Endothelial cell of umbilical vein (primary cell): Measurements from ENCODE around the gene SDHC. TPM values are rescaled to one million over a fixed set of nuclear protein-coding genes. Genes with fewer than 3 reads are reported as not detected.

Experiments
- BruUV-seq: library from RNA; stranded (reverse); fragments of 400-500 nt; replicated peaks from 2 replicates; lab custom pipeline; 2021; lab: Mats Ljungman, UMichigan
- CTCF ChIA-PET: fragments of 300-600, 350-600 bp; sonication (Branson Sonifier 250); formaldehyde crosslinking; loops from one replicate; lab custom pipeline; 2021; ENCODE audit warnings: antibody characterized with exemption, inconsistent platforms; lab: Charles Lee
- POLR2A ChIA-PET: fragments of 300-600, 350-600 bp; sonication (Branson Sonifier 250); formaldehyde crosslinking; loops from one replicate; lab custom pipeline; 2021; ENCODE audit warnings: antibody characterized with exemption, inconsistent platforms; lab: Charles Lee
- DNase-seq: peaks from one replicate; pipeline ENCODE4 v3.0.0-alpha.2; 2011; ENCODE audit warnings: low read depth, low spot score
- FAIRE-seq: peaks from 2 replicates; lab custom pipeline; 2011; peaks lifted over from hg19 to GRCh38; lab: Jason Lieb, UNC
- H2AFZ ChIP-seq: 2 replicates; pipeline ENCODE4 v1.6.0; 2012; ENCODE audit warnings: low read depth, low read length, control low read depth, inconsistent platforms
- H3K27ac ChIP-seq: 2 replicates; pipeline ENCODE4 v1.5.1; 2011; ENCODE audit warnings: low read depth, mild to moderate bottlenecking, control low read depth, low read length, moderate library complexity; ENCODE audit not compliant: insufficient read depth
- H3K27me3 ChIP-seq, 2 experiments: 2 replicates each; pipeline versions ENCODE4 v1.6.0 to v1.6.1; 2011; ENCODE audit warnings: low read length in 2 of 2, mixed read lengths in 1 of 2; ENCODE audit not compliant: control insufficient read depth in 2 of 2, insufficient read depth in 2 of 2
- H3K36me3 ChIP-seq, 2 experiments: 2 replicates in 1 of 2; 3 replicates in 1 of 2; pipeline ENCODE4 v1.5.1; 2011; ENCODE audit warnings: low read length in 2 of 2, mild to moderate bottlenecking in 1 of 2, moderate library complexity in 1 of 2; ENCODE audit not compliant: control insufficient read depth in 2 of 2, insufficient read depth in 2 of 2; ENCODE audit errors: extremely low read depth in 1 of 2
- H3K4me1 ChIP-seq: 3 replicates; pipeline ENCODE4 v1.5.1; 2011; ENCODE audit warnings: mild to moderate bottlenecking, low read length; ENCODE audit not compliant: control insufficient read depth, insufficient read depth; ENCODE audit errors: extremely low read depth
- H3K4me2 ChIP-seq: 2 replicates; pipeline ENCODE4 v1.6.1; 2011; ENCODE audit warnings: low read length, control low read depth, mixed read lengths; ENCODE audit not compliant: insufficient read depth
- H3K4me3 ChIP-seq, 3 experiments: fragments of 200-600 bp in 1 of 3; sonication (generic), shearing (Covaris generic) in 1 of 3; replicated peaks in 1 of 3; 2 replicates each; pipeline ENCODE4 v1.5.1; 2011 to 2016; ENCODE audit warnings: control low read depth in 3 of 3, low read length in 3 of 3, mild to moderate bottlenecking in 2 of 3, inconsistent platforms in 1 of 3, low read depth in 1 of 3, moderate library complexity in 1 of 3; ENCODE audit not compliant: insufficient read depth in 1 of 3
- H3K79me2 ChIP-seq: 2 replicates; pipeline ENCODE4 v1.6.0; 2012; ENCODE audit warnings: low read length, inconsistent platforms; ENCODE audit not compliant: control insufficient read depth, insufficient read depth
- H3K9ac ChIP-seq: replicated peaks from 2 replicates; pipeline ENCODE3; 2011; ENCODE audit warnings: low read length, control low read depth; ENCODE audit not compliant: insufficient read depth; ENCODE audit errors: extremely low read depth
- H3K9me1 ChIP-seq: replicated peaks from 3 replicates; pipeline ENCODE4 v1.6.0; 2011; ENCODE audit warnings: mild to moderate bottlenecking, low read length; ENCODE audit not compliant: control insufficient read depth, insufficient read depth; ENCODE audit errors: extremely low read depth
- H3K9me3 ChIP-seq: replicated peaks from 2 replicates; pipeline ENCODE4 v1.5.1; 2012; ENCODE audit warnings: low read length, inconsistent platforms; ENCODE audit not compliant: control insufficient read depth, insufficient read depth
- H4K20me1 ChIP-seq: replicated peaks from 2 replicates; pipeline ENCODE3; 2011; ENCODE audit warnings: mild to moderate bottlenecking, low read length; ENCODE audit not compliant: control insufficient read depth, insufficient read depth; ENCODE audit errors: extremely low read depth
- EZH2 ChIP-seq: IDR thresholded peaks from 2 replicates; pipeline ENCODE4 v1.6.1; 2012; ENCODE audit warnings: borderline replicate concordance, low read depth, mild to moderate bottlenecking, moderate library complexity, low read length, inconsistent platforms; ENCODE audit not compliant: severe bottlenecking
- FOS ChIP-seq: IDR thresholded peaks from 2 replicates; pipeline ENCODE4 v1.6.1; 2011; ENCODE audit warnings: mild to moderate bottlenecking, low read length, moderate library complexity, borderline replicate concordance; ENCODE audit not compliant: insufficient read depth
- GATA2 ChIP-seq: IDR thresholded peaks from 2 replicates; pipeline ENCODE4 v1.7.0; 2011; ENCODE audit warnings: low read depth, mild to moderate bottlenecking, moderate library complexity, mixed read lengths, low read length; ENCODE audit not compliant: insufficient read length, insufficient read depth
- JUN ChIP-seq: IDR thresholded peaks from 2 replicates; pipeline ENCODE4 v1.6.1; 2011; ENCODE audit warnings: borderline replicate concordance, low read depth; ENCODE audit not compliant: insufficient read length, insufficient read depth
- MYC ChIP-seq: IDR thresholded peaks from one replicate; pipeline ENCODE4 v1.6.1; 2011; ENCODE audit warnings: mild to moderate bottlenecking, low read depth, low read length
- POLR2A ChIP-seq: IDR thresholded peaks from 2 replicates; pipeline ENCODE4 v1.6.1; 2012; ENCODE audit warnings: low read depth, mild to moderate bottlenecking, control low read depth, low read length
- POLR2AphosphoS5 ChIP-seq: IDR thresholded peaks from 2 replicates; pipeline ENCODE4 v1.6.1; 2012; ENCODE audit warnings: low read depth, mild to moderate bottlenecking, control low read depth, low read length, moderate library complexity; ENCODE audit not compliant: insufficient read depth
- dilution Hi-C: fragments of 300-500 bp; cut with MboI; formaldehyde crosslinking; loops from one replicate; pipeline ENCODE4 v1.15.0; 2019; ENCODE audit warnings: low sequenced_read_pairs; ENCODE audit not compliant: extremely low pct_ligation_motif_present
- intact Hi-C: fragments of 100-400 bp; cut with micrococcal nuclease; formaldehyde crosslinking; loops from one replicate; pipeline ENCODE4 v1.10.0; 2022
- polyA plus RNA-seq, 4 experiments: library from polyadenylated mRNA; depleted of rRNA in 3 of 4; stranded (reverse) in 3 of 4; unstranded in 1 of 4; fragments of >200 nt; gene quantifications; 2 replicates each; pipeline versions ENCODE4 v1.2.1 to v1.2.3, GENCODE V29; 2011 to 2012; ENCODE audit warnings: missing spikeins in 1 of 4
- total RNA-seq: library from RNA; stranded (reverse); gene quantifications from 2 replicates; pipeline ENCODE4 v1.2.3, GENCODE V29; 2021
- TF ChIP-seq, protein P1 (sequence below), 2 donors: IDR thresholded peaks; 1 replicate in 1 of 2; 2 replicates in 1 of 2; pipeline ENCODE4 v1.5.1; 2011; ENCODE audit warnings: low read length in 2 of 2, mild to moderate bottlenecking in 2 of 2, moderate library complexity in 2 of 2, control low read depth in 1 of 2, inconsistent platforms in 1 of 2, low read depth in 1 of 2; ENCODE audit not compliant: insufficient read depth in 1 of 2; ENCODE audit errors: extremely low read depth in 1 of 2
- TF ChIP-seq, protein P2 (sequence below): IDR thresholded peaks from 2 replicates; pipeline ENCODE4 v1.6.1; 2011; ENCODE audit not compliant: insufficient read depth, insufficient read length

Gene SDHC
- total and polyA plus RNA-seq, 2 donors (not counting 3 experiments of a cell fraction or from before 2014, with no cell fraction given), result 148 to 279 TPM

DNA sequence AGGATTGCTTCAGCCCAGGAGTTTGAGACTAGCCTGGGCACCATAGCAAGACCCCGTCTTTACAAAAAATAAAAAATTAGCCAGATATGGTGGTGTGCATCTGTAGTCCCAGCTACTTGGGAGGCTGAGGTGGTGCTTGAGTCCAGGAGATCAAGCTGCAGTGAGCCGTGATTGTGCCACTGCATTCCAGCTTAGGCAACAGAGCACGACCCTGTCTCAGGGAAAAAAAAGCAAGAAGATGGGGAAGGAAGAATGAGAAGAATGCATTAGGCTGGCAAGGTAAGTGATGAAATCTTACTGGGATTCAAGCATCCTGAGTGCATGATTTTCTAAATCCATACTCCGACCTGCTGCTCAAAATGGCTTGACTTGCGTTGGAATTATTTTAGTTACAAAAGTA lies 48.9 kb upstream of the SDHC start:
- CTCF ChIA-PET, result interaction anchor here (2.4 kb wide), 1 partner anchor 26 kb away, joined by 7 read pairs; no protein-coding TSS in a partner anchor

More for the DNA sequence above, 48.9 kb upstream of the SDHC start:
- dilution Hi-C loops, result no loop called here
- POLR2A ChIA-PET, result no interaction called here
- TF ChIP-seq POLR2A (no peak), GATA2 (no peak), POLR2AphosphoS5 (no peak), EZH2 (no peak), JUN (no peak), MYC (no peak), FOS (no peak)
- TF ChIP-seq, protein P1, sequence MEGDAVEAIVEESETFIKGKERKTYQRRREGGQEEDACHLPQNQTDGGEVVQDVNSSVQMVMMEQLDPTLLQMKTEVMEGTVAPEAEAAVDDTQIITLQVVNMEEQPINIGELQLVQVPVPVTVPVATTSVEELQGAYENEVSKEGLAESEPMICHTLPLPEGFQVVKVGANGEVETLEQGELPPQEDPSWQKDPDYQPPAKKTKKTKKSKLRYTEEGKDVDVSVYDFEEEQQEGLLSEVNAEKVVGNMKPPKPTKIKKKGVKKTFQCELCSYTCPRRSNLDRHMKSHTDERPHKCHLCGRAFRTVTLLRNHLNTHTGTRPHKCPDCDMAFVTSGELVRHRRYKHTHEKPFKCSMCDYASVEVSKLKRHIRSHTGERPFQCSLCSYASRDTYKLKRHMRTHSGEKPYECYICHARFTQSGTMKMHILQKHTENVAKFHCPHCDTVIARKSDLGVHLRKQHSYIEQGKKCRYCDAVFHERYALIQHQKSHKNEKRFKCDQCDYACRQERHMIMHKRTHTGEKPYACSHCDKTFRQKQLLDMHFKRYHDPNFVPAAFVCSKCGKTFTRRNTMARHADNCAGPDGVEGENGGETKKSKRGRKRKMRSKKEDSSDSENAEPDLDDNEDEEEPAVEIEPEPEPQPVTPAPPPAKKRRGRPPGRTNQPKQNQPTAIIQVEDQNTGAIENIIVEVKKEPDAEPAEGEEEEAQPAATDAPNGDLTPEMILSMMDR (IDR thresholded peaks at IDR 0.05; ENCODE audit: extremely low read depth in 1 of 2, insufficient read depth in 1 of 2, low read depth in 1 of 2, low read length in 2 of 2), result no peak
- TF ChIP-seq, protein P2, sequence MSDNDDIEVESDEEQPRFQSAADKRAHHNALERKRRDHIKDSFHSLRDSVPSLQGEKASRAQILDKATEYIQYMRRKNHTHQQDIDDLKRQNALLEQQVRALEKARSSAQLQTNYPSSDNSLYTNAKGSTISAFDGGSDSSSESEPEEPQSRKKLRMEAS, result no peak
- no peak overlapping the region for H2AFZ ChIP-seq
- no peak overlapping the region for H3K27ac ChIP-seq
- BruUV-seq, result no TSS peak
- FAIRE-seq, result no peak
- no peak for DNase-seq
- no peaks in the 10 kb centered on the region for H3K79me2 ChIP-seq
- H3K4me1 ChIP-seq, result no peaks in the 10 kb centered on the region
- H3K9me3 ChIP-seq, result no peaks in the 10 kb centered on the region
- H3K27me3 ChIP-seq, result peaks cover 19 to 27% of the 10 kb centered on the region in 2 experiments
- H4K20me1 ChIP-seq, result no peaks in the 10 kb centered on the region
- intact Hi-C loops, result no loop called here
- H3K4me2 ChIP-seq, result no peak overlapping the region
- no peaks in the 10 kb centered on the region for H3K9me1 ChIP-seq
- no peak overlapping the region for H3K9ac ChIP-seq
- H3K4me3 ChIP-seq, result no peak overlapping the region
- H3K36me3 ChIP-seq, result no peaks in the 10 kb centered on the region
